Measurements from ENCODE around the gene RPTOR. TPM values are rescaled to one million over a fixed set of nuclear protein-coding genes. Genes with fewer than 3 reads are reported as not detected.

The RPTOR gene
- total RNA-seq, 1 experiment from 2014 or later: 46.2 TPM

GRCh38 chr17:80863626-80864025, 319.0 kb downstream of the RPTOR start:
- no peak for ATAC-seq
- no peak overlapping the region for H3K4me2 ChIP-seq (ENCODE audit: low read length)
- no peaks in the 10 kb centered on the region for H3K27me3 ChIP-seq (ENCODE audit: low read length)
- no peaks in the 10 kb centered on the region for H3K36me3 ChIP-seq (ENCODE audit: low read depth, low read length)
- BruUV-seq (replicated peaks): no TSS peak
- intact Hi-C loops (cut with micrococcal nuclease): no loop called here
- H3K9me3 ChIP-seq (ENCODE audit: low read length): no peaks in the 10 kb centered on the region
- no peaks in the 10 kb centered on the region for H3K9me2 ChIP-seq (replicated peaks; ENCODE audit: low read length)
- no peak overlapping the region for H3K27ac ChIP-seq (ENCODE audit: low read length)
- H3F3A ChIP-seq (ENCODE audit: low read length, unreplicated experiment): no peaks in the 10 kb centered on the region
- TF ChIP-seq EZH2 (IDR thresholded peaks at IDR 0.05; ENCODE audit: low read length, unreplicated experiment) (no peak), CTCF (conservative IDR thresholded peaks at IDR 0.05; ENCODE audit: low read depth, low read length) (no peak), EZH2phosphoT487 (IDR thresholded peaks at IDR 0.05; ENCODE audit: borderline replicate concordance, low read length) (no peak)
- H2AFZ ChIP-seq (ENCODE audit: low read length): no peak overlapping the region
- DNase-seq: no peak
- H3K9ac ChIP-seq (ENCODE audit: low read length): no peak overlapping the region
- H3K79me2 ChIP-seq (ENCODE audit: low read length): no peaks in the 10 kb centered on the region
- ChIA-PET POLR2A (ENCODE audit: unreplicated experiment) (no interaction called here), CTCF (no interaction called here)
- peaks cover 12% of the 10 kb centered on the region for H3K4me1 ChIP-seq (ENCODE audit: insufficient read depth, low read length)
- H3K4me3 ChIP-seq (ENCODE audit: low read length): no peak overlapping the region
- no peaks in the 10 kb centered on the region for H4K20me1 ChIP-seq (ENCODE audit: low read length)

GRCh38 chr17:80864751-80865150, 320.1 kb downstream of the RPTOR start:
- H3K4me3 ChIP-seq (ENCODE audit: low read length): no peak overlapping the region
- H4K20me1 ChIP-seq (ENCODE audit: low read length): no peaks in the 10 kb centered on the region
- intact Hi-C loops (cut with micrococcal nuclease): no loop called here
- no peaks in the 10 kb centered on the region for H3K9me3 ChIP-seq (ENCODE audit: low read length)
- H3K36me3 ChIP-seq (ENCODE audit: low read depth, low read length): no peaks in the 10 kb centered on the region
- BruUV-seq (replicated peaks): no TSS peak
- TF ChIP-seq CTCF (conservative IDR thresholded peaks at IDR 0.05; ENCODE audit: low read depth, low read length) (no peak), EZH2phosphoT487 (IDR thresholded peaks at IDR 0.05; ENCODE audit: borderline replicate concordance, low read length) (no peak), EZH2 (IDR thresholded peaks at IDR 0.05; ENCODE audit: low read length, unreplicated experiment) (no peak)
- no peak overlapping the region for H2AFZ ChIP-seq (ENCODE audit: low read length)
- no peaks in the 10 kb centered on the region for H3K9me2 ChIP-seq (replicated peaks; ENCODE audit: low read length)
- no peaks in the 10 kb centered on the region for H3F3A ChIP-seq (ENCODE audit: low read length, unreplicated experiment)
- no peak overlapping the region for H3K4me2 ChIP-seq (ENCODE audit: low read length)
- POLR2A ChIA-PET (ENCODE audit: unreplicated experiment): no interaction called here
- DNase-seq (no peak), ATAC-seq (no peak)
- H3K27me3 ChIP-seq (ENCODE audit: low read length): no peaks in the 10 kb centered on the region
- no peaks in the 10 kb centered on the region for H3K79me2 ChIP-seq (ENCODE audit: low read length)
- CTCF ChIA-PET: no interaction called here
- H3K9ac ChIP-seq (ENCODE audit: low read length): no peak overlapping the region
- H3K27ac ChIP-seq (ENCODE audit: low read length): no peak overlapping the region
- peaks cover under 1% of the 10 kb centered on the region; the same call in 1 of the 2 replicates for H3K4me1 ChIP-seq (ENCODE audit: insufficient read depth, low read length)

GRCh38 chr17:80866050-80866793, 321.6 kb downstream of the RPTOR start:
- peak; percentile 88 for ATAC-seq
- Histone ChIP-seq H3K27ac (ENCODE audit: low read length) (no peak overlapping the region), H4K20me1 (ENCODE audit: low read length) (no peaks in the 10 kb centered on the region), H3K9me2 (replicated peaks; ENCODE audit: low read length) (no peaks in the 10 kb centered on the region), H3K79me2 (ENCODE audit: low read length) (no peaks in the 10 kb centered on the region), H3K27me3 (ENCODE audit: low read length) (no peaks in the 10 kb centered on the region), H3K9ac (ENCODE audit: low read length) (no peak overlapping the region), H2AFZ (ENCODE audit: low read length) (no peak overlapping the region), H3K4me2 (ENCODE audit: low read length) (0 out of 2 replicates have a peak overlapping the region, but pooled peaks have one; percentile 40), H3K4me1 (ENCODE audit: insufficient read depth, low read length) (no peaks in the 10 kb centered on the region), H3F3A (ENCODE audit: low read length, unreplicated experiment) (no peaks in the 10 kb centered on the region), H3K36me3 (ENCODE audit: low read depth, low read length) (no peaks in the 10 kb centered on the region), H3K9me3 (ENCODE audit: low read length) (no peaks in the 10 kb centered on the region), H3K4me3 (ENCODE audit: low read length) (no peak overlapping the region)
- no peak for TF ChIP-seq EZH2 (IDR thresholded peaks at IDR 0.05; ENCODE audit: low read length, unreplicated experiment)
- peak; percentile 70 for TF ChIP-seq CTCF (conservative IDR thresholded peaks at IDR 0.05; ENCODE audit: low read depth, low read length)
- DNase-seq: peak; percentile 73
- ChIA-PET POLR2A (ENCODE audit: unreplicated experiment) (no interaction called here), CTCF (no interaction called here)
- no TSS peak for BruUV-seq (replicated peaks)
- intact Hi-C loops (cut with micrococcal nuclease): no loop called here
